ENCODE results near the gene SLC6A19. TPM values are rescaled to one million over a fixed set of nuclear protein-coding genes. Genes with fewer than 3 reads are reported as not detected.
A peak's percentile ranks its signal among the peaks of the same experiment; 100 is the strongest.
"Not testable (repeated sequence)": the region's sequence is repeated elsewhere in the genome, so short reads cannot be mapped to it uniquely, and the experiment has no call there.

Gene SLC6A19
- total RNA-seq, 1 donor from 2014 or later: not detected

- Histone ChIP-seq H3K36me3 (no peaks in the 10 kb centered on the region), H3K4me3 (no peak overlapping the region), H3K4me1 (no peaks in the 10 kb centered on the region), H3K9me3 (no peaks in the 10 kb centered on the region), H3K27ac (no peak overlapping the region), H3K27me3 (no peaks in the 10 kb centered on the region)
- no peak for TF ChIP-seq CTCF (IDR thresholded peaks at IDR 0.05)
- no peak for DNase-seq
- intact Hi-C loops (cut with DNase I): no loop called here
- no peak for ATAC-seq
Measured at GRCh38 chr5:1226839-1227581, 25.6 kb downstream of the SLC6A19 start.

GRCh38 chr5:1227667-1228066 is 26.3 kb downstream of the SLC6A19 start:
- no peak overlapping the region for H3K4me3 ChIP-seq
- no peaks in the 10 kb centered on the region for H3K9me3 ChIP-seq
- H3K27me3 ChIP-seq: no peaks in the 10 kb centered on the region
- peak; percentile 40 for ATAC-seq
- intact Hi-C loops (cut with DNase I): no loop called here
- no peaks in the 10 kb centered on the region for H3K4me1 ChIP-seq
- no peak for TF ChIP-seq CTCF (IDR thresholded peaks at IDR 0.05)
- no peak overlapping the region for H3K27ac ChIP-seq
- DNase-seq: no peak
- H3K36me3 ChIP-seq: no peaks in the 10 kb centered on the region

DNA sequence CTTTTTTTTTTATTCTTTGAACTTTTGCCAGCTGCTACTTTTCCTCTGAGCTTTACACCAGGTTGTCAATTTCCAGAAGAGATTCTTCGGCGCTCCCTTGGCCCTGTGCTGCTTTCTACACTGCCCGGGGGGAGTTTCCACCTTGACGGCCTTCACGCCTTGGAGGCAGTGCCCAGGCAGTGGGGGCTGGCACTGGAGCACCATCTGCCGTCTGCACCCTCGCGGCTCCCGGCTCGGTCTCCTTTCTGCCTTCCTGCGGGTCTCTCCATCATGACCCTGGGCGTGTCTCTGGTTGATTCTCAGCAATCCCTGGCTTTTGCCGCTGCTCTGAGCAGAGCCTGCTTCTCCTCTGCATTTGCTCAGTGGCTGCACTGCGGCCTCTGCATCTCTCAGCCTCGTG is 26.7 kb downstream of the SLC6A19 start:
- no peaks in the 10 kb centered on the region for H3K36me3 ChIP-seq
- H3K27me3 ChIP-seq: no peaks in the 10 kb centered on the region
- H3K4me1 ChIP-seq: no peaks in the 10 kb centered on the region
- no peak for TF ChIP-seq CTCF (IDR thresholded peaks at IDR 0.05)
- no peak for ATAC-seq
- no peak overlapping the region for H3K27ac ChIP-seq
- no peak for DNase-seq
- H3K9me3 ChIP-seq: no peaks in the 10 kb centered on the region
- no peak overlapping the region for H3K4me3 ChIP-seq
- intact Hi-C loops (cut with DNase I): no loop called here

GRCh38 chr5:1229023-1229422 is 27.6 kb downstream of the SLC6A19 start:
- ATAC-seq: not testable (repeated sequence)

GRCh38 chr5:1229822-1230221 is 28.4 kb downstream of the SLC6A19 start:
- ATAC-seq (no peak), DNase-seq (no peak)

More at GRCh38 chr5:1229023-1229422, 27.6 kb downstream of the SLC6A19 start:
- DNase-seq; H3K4me3 ChIP-seq; H3K9me3 ChIP-seq; intact Hi-C loops (cut with DNase I); H3K36me3 ChIP-seq; H3K27ac ChIP-seq; H3K27me3 ChIP-seq; H3K4me1 ChIP-seq: not testable (repeated sequence)

More at GRCh38 chr5:1229822-1230221, 28.4 kb downstream of the SLC6A19 start:
- no peak overlapping the region for H3K4me3 ChIP-seq
- no peaks in the 10 kb centered on the region for H3K4me1 ChIP-seq
- H3K27ac ChIP-seq: no peak overlapping the region
- no peaks in the 10 kb centered on the region for H3K36me3 ChIP-seq
- no peaks in the 10 kb centered on the region for H3K9me3 ChIP-seq
- no peaks in the 10 kb centered on the region for H3K27me3 ChIP-seq
- intact Hi-C loops (cut with DNase I): no loop called here
- no peak for TF ChIP-seq CTCF (IDR thresholded peaks at IDR 0.05)
